KMS-11 (cell line): ENCODE data around the gene SLC12A9.

Source experiments
- H2AFZ ChIP-seq: fragments of 200-600 bp; sonication (generic); 2 replicates; pipeline ENCODE4 v1.6.1; 2016; ENCODE audit warnings: antibody characterized with exemption, mixed run types, low read depth
- H3K27ac ChIP-seq: fragments of 200-600 bp; sonication (generic); 2 replicates; pipeline ENCODE4 v1.6.1; 2016; ENCODE audit warnings: mild to moderate bottlenecking, mixed run types
- H3K27me3 ChIP-seq: fragments of 200-600 bp; sonication (generic); 2 replicates; pipeline ENCODE4 v1.6.1; 2017; ENCODE audit warnings: mild to moderate bottlenecking, low read depth, mixed run types, moderate library complexity; ENCODE audit not compliant: insufficient read depth
- H3K36me3 ChIP-seq: fragments of 200-600 bp; sonication (generic); 2 replicates; pipeline ENCODE4 v1.6.1; 2017; ENCODE audit warnings: mild to moderate bottlenecking, mixed run types; ENCODE audit not compliant: insufficient read depth
- H3K4me1 ChIP-seq: fragments of 200-600 bp; sonication (generic); 2 replicates; pipeline ENCODE4 v1.6.1; 2016; ENCODE audit warnings: mild to moderate bottlenecking, low read depth, mixed run types; ENCODE audit not compliant: poor library complexity, severe bottlenecking
- H3K4me2 ChIP-seq: fragments of 200-600 bp; sonication (generic); 2 replicates; pipeline ENCODE4 v1.7.0; 2016; ENCODE audit warnings: mild to moderate bottlenecking, mixed run types
- H3K4me3 ChIP-seq: fragments of 200-600 bp; sonication (generic); IDR thresholded peaks from 2 replicates; pipeline ENCODE4 v1.6.1; 2017; ENCODE audit warnings: low read depth, low read length, mixed read lengths; ENCODE audit not compliant: insufficient read depth
- H3K79me2 ChIP-seq: fragments of 200-600 bp; sonication (generic); 2 replicates; pipeline ENCODE4 v1.6.1; 2016; ENCODE audit warnings: low read depth, mixed run types; ENCODE audit not compliant: insufficient read depth
- H3K9ac ChIP-seq: fragments of 200-600 bp; sonication (generic); 2 replicates; pipeline ENCODE4 v1.6.1; 2016; ENCODE audit warnings: mild to moderate bottlenecking, mixed run types
- H4K20me1 ChIP-seq: fragments of 200-600 bp; sonication (generic); 2 replicates; pipeline ENCODE4 v1.6.1; 2016; ENCODE audit warnings: mild to moderate bottlenecking, mixed run types; ENCODE audit not compliant: insufficient read depth
- CTCF ChIP-seq: fragments of 200-600 bp; sonication (generic); conservative IDR thresholded peaks from 2 replicates; pipeline ENCODE4 v1.6.1; 2017; ENCODE audit warnings: low read depth, mild to moderate bottlenecking, antibody characterized with exemption, low read length, moderate library complexity, mixed read lengths

SLC12A9 gene

GRCh38 chr7:100882201-100882600, 29.7 kb downstream of the SLC12A9 start:
- no peak overlapping the region for H3K27ac ChIP-seq
- H2AFZ ChIP-seq: no peak overlapping the region
- no peak overlapping the region for H3K4me3 ChIP-seq
- no peak overlapping the region for H3K4me2 ChIP-seq
- H3K36me3 ChIP-seq: peaks cover 11% of the 10 kb centered on the region; the same call in 1 of the 2 replicates
- peaks cover 7% of the 10 kb centered on the region for H3K4me1 ChIP-seq
- peaks cover 41% of the 10 kb centered on the region for H3K79me2 ChIP-seq
- no peaks in the 10 kb centered on the region for H4K20me1 ChIP-seq
- no peak for TF ChIP-seq CTCF
- no peaks in the 10 kb centered on the region for H3K27me3 ChIP-seq
- no peak overlapping the region for H3K9ac ChIP-seq

GRCh38 chr7:100882785-100883526, 30.4 kb downstream of the SLC12A9 start:
- Histone ChIP-seq H3K27me3 (no peaks in the 10 kb centered on the region), H3K79me2 (peaks cover 34% of the 10 kb centered on the region), H2AFZ (no peak overlapping the region), H3K9ac (no peak overlapping the region), H3K4me1 (peaks cover under 1% of the 10 kb centered on the region), H3K4me2 (no peak overlapping the region), H3K36me3 (peaks cover 11% of the 10 kb centered on the region; the same call in 1 of the 2 replicates), H3K4me3 (no peak overlapping the region), H3K27ac (no peak overlapping the region), H4K20me1 (no peaks in the 10 kb centered on the region)
- TF ChIP-seq CTCF: no peak

- H3K27ac ChIP-seq: no peak overlapping the region
- H3K4me2 ChIP-seq: no peak overlapping the region
Observed at GRCh38 chr7:100884736-100885439, 32.4 kb downstream of the SLC12A9 start.

More at GRCh38 chr7:100884736-100885439, 32.4 kb downstream of the SLC12A9 start:
- Histone ChIP-seq H3K4me1 (no peaks in the 10 kb centered on the region), H3K36me3 (peaks cover 14% of the 10 kb centered on the region; the same call in 1 of the 2 replicates), H3K79me2 (peaks cover 14% of the 10 kb centered on the region), H4K20me1 (no peaks in the 10 kb centered on the region), H2AFZ (no peak overlapping the region), H3K27me3 (no peaks in the 10 kb centered on the region), H3K9ac (no peak overlapping the region), H3K4me3 (no peak overlapping the region)
- TF ChIP-seq CTCF: no peak
